D721Med (cell line): ENCODE results near the gene CMC2.

Experiments
- DNase-seq: peaks from one replicate; pipeline ENCODE4 v3.0.0; 2011; ENCODE audit warnings: low spot score; ENCODE audit not compliant: insufficient read length
- FAIRE-seq: peaks from 2 replicates; lab custom pipeline; 2011; peaks lifted over from hg19 to GRCh38; lab: Jason Lieb, UNC
- CTCF ChIP-seq: IDR thresholded peaks from 2 replicates; pipeline ENCODE4 v1.5.1; 2012; ENCODE audit warnings: mild to moderate bottlenecking, control low read depth; ENCODE audit not compliant: insufficient read depth; ENCODE audit errors: missing control alignments

Gene CMC2

GRCh38 chr16:81036751-81037350, 30.2 kb upstream of the CMC2 start:
- DNase-seq (no peak), FAIRE-seq (no peak)
- TF ChIP-seq CTCF, result no peak

- no peak for FAIRE-seq
- TF ChIP-seq CTCF, result no peak
- DNase-seq, result no peak
Observed at GRCh38 chr16:81035975-81036750, 29.5 kb upstream of the CMC2 start.

- peak; percentile 85 for TF ChIP-seq CTCF
- FAIRE-seq, result no peak
- DNase-seq, result peak; percentile 50
Observed at GRCh38 chr16:81035398-81035974, 28.8 kb upstream of the CMC2 start, which contains the start of gene ATMIN. Gene ATMIN (plus strand): TSS chr16:81035842. CDS start chr16:81035871, 29 bp downstream.

GRCh38 chr16:81029930-81030604, 23.4 kb upstream of the CMC2 start:
- no peak for DNase-seq
- TF ChIP-seq CTCF, result no peak
- FAIRE-seq, result no peak

GRCh38 chr16:81026429-81026828, 19.7 kb upstream of the CMC2 start:
- FAIRE-seq, result no peak
- no peak for TF ChIP-seq CTCF
- no peak for DNase-seq

- DNase-seq (no peak), FAIRE-seq (no peak)
- TF ChIP-seq CTCF, result no peak
Observed at GRCh38 chr16:81018496-81018895, 11.8 kb upstream of the CMC2 start.
